OCI-LY7 (cell line): ENCODE measurements around the gene MZT1. TPM values are rescaled to one million over a fixed set of nuclear protein-coding genes. Genes with fewer than 3 reads are reported as not detected.

Source experiments
- BruUV-seq: library from RNA; stranded (reverse); fragments of 400-500 nt; replicated peaks from 2 replicates; lab custom pipeline; 2021; lab: Mats Ljungman, UMichigan
- CTCF ChIA-PET: fragments of 300-600 bp; sonication (Branson Sonifier 250); formaldehyde crosslinking; loops from one replicate; lab custom pipeline; 2022; ENCODE audit warnings: antibody characterized with exemption; ENCODE audit not compliant: unreplicated experiment; lab: Charles Lee
- POLR2A ChIA-PET: fragments of 300-600 bp; sonication (Branson Sonifier 250); formaldehyde crosslinking; loops from one replicate; lab custom pipeline; 2022; ENCODE audit warnings: antibody characterized with exemption; lab: Charles Lee
- DNase-seq: peaks from one replicate; pipeline ENCODE4 v3.0.0-alpha.2; 2015; ENCODE audit warnings: low spot score
- H2AFZ ChIP-seq: fragments of 200-600 bp; sonication (generic), shearing (Covaris generic); 2 replicates; pipeline ENCODE4 v1.6.1; 2014; ENCODE audit warnings: mild to moderate bottlenecking, antibody characterized with exemption, low read length, moderate library complexity
- H3K27ac ChIP-seq: fragments of 200-600 bp; sonication (generic); 2 replicates; pipeline ENCODE4 v1.5.1; 2014; ENCODE audit warnings: mixed run types, low read depth, mild to moderate bottlenecking, moderate library complexity, low read length, inconsistent platforms; ENCODE audit not compliant: poor library complexity, severe bottlenecking
- H3K36me3 ChIP-seq: fragments of 200-600 bp; sonication (generic); 2 replicates; pipeline ENCODE4 v1.6.1; 2014; ENCODE audit warnings: mild to moderate bottlenecking, antibody characterized with exemption, low read length, moderate library complexity, mixed read lengths; ENCODE audit not compliant: insufficient read depth
- H3K4me1 ChIP-seq: fragments of 200-600 bp; sonication (generic); 2 replicates; pipeline ENCODE4 v1.5.1; 2014; ENCODE audit warnings: mild to moderate bottlenecking, low read length; ENCODE audit not compliant: insufficient read depth, poor library complexity, severe bottlenecking
- H3K4me2 ChIP-seq: fragments of 200-600 bp; sonication (generic); 2 replicates; pipeline ENCODE4 v1.6.1; 2014; ENCODE audit warnings: mild to moderate bottlenecking, low read length
- H3K4me3 ChIP-seq: fragments of 200-600 bp; sonication (generic); 2 replicates; pipeline ENCODE4 v1.5.1; 2014; ENCODE audit warnings: mild to moderate bottlenecking, low read depth, low read length; ENCODE audit not compliant: poor library complexity, severe bottlenecking
- H3K79me2 ChIP-seq: fragments of 200-600 bp; sonication (generic); 2 replicates; pipeline ENCODE4 v1.6.1; 2016; ENCODE audit warnings: low read depth, mild to moderate bottlenecking, low read length, moderate library complexity, mixed read lengths; ENCODE audit not compliant: insufficient read depth
- H3K9me2 ChIP-seq: fragments of 200-600 bp; sonication (generic); 2 replicates; pipeline ENCODE4 v1.6.1; 2016; ENCODE audit warnings: mild to moderate bottlenecking, low read length, mixed read lengths; ENCODE audit not compliant: insufficient read depth
- H3K9me3 ChIP-seq: fragments of 200-600 bp; sonication (generic); 2 replicates; pipeline ENCODE4 v1.6.1; 2014; ENCODE audit warnings: mild to moderate bottlenecking, mixed run types, low read length, mixed read lengths
- H4K20me1 ChIP-seq: fragments of 200-600 bp; sonication (generic); 2 replicates; pipeline ENCODE4 v1.6.1; 2014; ENCODE audit warnings: mild to moderate bottlenecking, antibody characterized with exemption, low read length, moderate library complexity, mixed read lengths; ENCODE audit not compliant: insufficient read depth
- CTCF ChIP-seq: fragments of 200-600 bp; sonication (generic); conservative IDR thresholded peaks from 2 replicates; pipeline ENCODE4 v1.5.1; 2014; ENCODE audit warnings: mild to moderate bottlenecking, antibody characterized with exemption, low read length, moderate library complexity, mixed read lengths
- EZH2phosphoT487 ChIP-seq: fragments of 200-600 bp; sonication (generic); IDR thresholded peaks from 2 replicates; pipeline ENCODE4 v1.6.1; 2018; ENCODE audit warnings: low read depth, borderline replicate concordance, mild to moderate bottlenecking, mixed run types, antibody characterized with exemption, low read length, moderate library complexity, mixed read lengths
- intact Hi-C: fragments of 100-400 bp; cut with micrococcal nuclease; formaldehyde crosslinking; loops from one replicate; pipeline ENCODE4 v1.10.0; 2022; ENCODE audit not compliant: unreplicated experiment
- small RNA-seq: library from RNA; depleted of rRNA; stranded (forward); fragments of <200 nt; gene quantifications from one replicate; pipeline ENCODE3, GENCODE V24; 2014
- total RNA-seq, 2 experiments: library from RNA; depleted of rRNA in 1 of 2; stranded (reverse); fragments of >200 nt in 1 of 2; shearing (Covaris generic) in 1 of 2; gene quantifications; 2 replicates each; pipeline ENCODE4 v1.2.3, GENCODE V29; 2014 to 2022

The MZT1 gene
- total RNA-seq, 2 experiments from 2014 or later: 43.3 to 50.7 TPM

- H3K9me2 ChIP-seq: no peaks in the 10 kb centered on the region
- H2AFZ ChIP-seq: no peak overlapping the region
- no peaks in the 10 kb centered on the region for H4K20me1 ChIP-seq
- no peaks in the 10 kb centered on the region for H3K9me3 ChIP-seq
- DNase-seq: no peak
- H3K36me3 ChIP-seq: no peaks in the 10 kb centered on the region
- CTCF ChIA-PET: no interaction called here
- no peak overlapping the region for H3K4me3 ChIP-seq
- no peak overlapping the region for H3K4me2 ChIP-seq
- no peaks in the 10 kb centered on the region for H3K79me2 ChIP-seq
- POLR2A ChIA-PET: no interaction called here
- no peak for TF ChIP-seq CTCF
- TF ChIP-seq EZH2phosphoT487: no peak
- H3K4me1 ChIP-seq: no peaks in the 10 kb centered on the region
- no TSS peak for BruUV-seq
- H3K27ac ChIP-seq: no peak overlapping the region
- intact Hi-C loops: no loop called here
Observed at GRCh38 chr13:72662548-72662947, 64.9 kb downstream of the MZT1 start.

Small RNA genes within 50 kb of the gene (small RNA-seq; reads per million reads assigned to genes)
- 0.16 reads per million for gene RNU6-80P

Other genes with a start within 250 kb of the MZT1 start
- gene BORA, start 294 bp upstream of the MZT1 start, total RNA-seq (2014; rRNA removed; shearing (Covaris generic)): 28.3 and 28.6 TPM in 2 replicates
- gene BORA, start 294 bp upstream of the MZT1 start, total RNA-seq (2022): 30.5 and 30.6 TPM in 2 replicates
- gene DIS3, start 54.3 kb upstream of the MZT1 start, total RNA-seq (2014; rRNA removed; shearing (Covaris generic)): 30.6 and 36.0 TPM in 2 replicates
- 38.6 and 44.3 TPM in 2 replicates for gene DIS3, start 54.3 kb upstream of the MZT1 start, total RNA-seq (2022)
- 23.2 and 27.6 TPM in 2 replicates for gene PIBF1, start 54.5 kb upstream of the MZT1 start, total RNA-seq (2014; rRNA removed; shearing (Covaris generic))
- gene PIBF1, start 54.5 kb upstream of the MZT1 start, total RNA-seq (2022): 32.1 and 33.7 TPM in 2 replicates